Stimulated activated CD4-positive, alpha-beta T cell treated with anti-CD3 and anti-CD28 coated beads, Interleukin-2, amount 100 ng/mL, for 4 hours (primary cell): ENCODE data around the gene ZNF580.
A peak's percentile ranks its signal among the peaks of the same experiment; 100 is the strongest.

Source experiments
- DNase-seq: peaks from one replicate; pipeline ENCODE4 v3.0.0-alpha.2; 2020; ENCODE audit warnings: low read depth

ZNF580 gene

GRCh38 chr19:55663846-55664536 is 23.2 kb downstream of the ZNF580 start:
- DNase-seq, result no peak

GRCh38 chr19:55666343-55667005 is 25.7 kb downstream of the ZNF580 start:
- no peak for DNase-seq

- DNase-seq, result no peak
Measured at GRCh38 chr19:55667006-55667381, 26.2 kb downstream of the ZNF580 start.

GRCh38 chr19:55667511-55667910 is 26.7 kb downstream of the ZNF580 start:
- no peak for DNase-seq

- DNase-seq, result no peak
Measured at GRCh38 chr19:55667958-55668357, 27.2 kb downstream of the ZNF580 start.

- DNase-seq, result no peak
Measured at GRCh38 chr19:55668603-55669348, 28.0 kb downstream of the ZNF580 start.

GRCh38 chr19:55669418-55670279 is 28.8 kb downstream of the ZNF580 start:
- no peak for DNase-seq

GRCh38 chr19:55670280-55671053 is 29.7 kb downstream of the ZNF580 start:
- no peak for DNase-seq

- no peak for DNase-seq
Measured at GRCh38 chr19:55671054-55671378, 30.2 kb downstream of the ZNF580 start.

- no peak for DNase-seq
Measured at GRCh38 chr19:55672418-55672817, 31.6 kb downstream of the ZNF580 start.

- no peak for DNase-seq
Measured at GRCh38 chr19:55673465-55673864, 32.7 kb downstream of the ZNF580 start.

- no peak for DNase-seq
Measured at GRCh38 chr19:55673889-55674288, 33.1 kb downstream of the ZNF580 start.

- DNase-seq, result no peak
Measured at GRCh38 chr19:55674459-55674840, 33.6 kb downstream of the ZNF580 start.

- DNase-seq, result peak; percentile 97
Measured at GRCh38 chr19:55674841-55675660, 34.2 kb downstream of the ZNF580 start, which contains the start of gene EPN1. Gene EPN1, plus strand, starts transcription at chr19:55675226. Its CDS starts 3,402 bp downstream, at chr19:55678628.

- no peak for DNase-seq
Measured at GRCh38 chr19:55675661-55676354, 35.0 kb downstream of the ZNF580 start.

GRCh38 chr19:55676383-55676782 is 35.6 kb downstream of the ZNF580 start:
- no peak for DNase-seq

- DNase-seq, result no peak
Measured at GRCh38 chr19:55676889-55677505, 36.2 kb downstream of the ZNF580 start.

- DNase-seq, result no peak
Measured at GRCh38 chr19:55677572-55678028, 36.8 kb downstream of the ZNF580 start.

GRCh38 chr19:55678121-55678671 is 37.4 kb downstream of the ZNF580 start:
- DNase-seq, result no peak
